Measurements from ENCODE around the gene FAM135A. TPM values are rescaled to one million over a fixed set of nuclear protein-coding genes. Genes with fewer than 3 reads are reported as not detected.
"Not testable (repeated sequence)": the region's sequence is repeated elsewhere in the genome, so short reads cannot be mapped to it uniquely, and the experiment has no call there.

FAM135A gene
- total and polyA plus RNA-seq, 2 of the 4 experiments (the other 2 are of a cell fraction): 2.2 to 7.9 TPM

- no peaks in the 10 kb centered on the region for H3K9me1 ChIP-seq (ENCODE audit: insufficient read depth, low read length)
- no peaks in the 10 kb centered on the region for H3K36me3 ChIP-seq (ENCODE audit: control insufficient read depth, insufficient read depth, low read length)
- no peaks in the 10 kb centered on the region for H3K4me1 ChIP-seq (ENCODE audit: control insufficient read depth, insufficient read depth, low read length)
- no peaks in the 10 kb centered on the region for H3K9me3 ChIP-seq (ENCODE audit: control insufficient read depth, insufficient read depth, low read length)
- POLR2A ChIA-PET (ENCODE audit: unreplicated experiment): no interaction called here
- ATAC-seq (ENCODE audit: low read depth) (no peak), DNase-seq (no peak)
- no peak overlapping the region for H3K4me3 ChIP-seq (ENCODE audit: insufficient read depth, low read depth, low read length)
- no peak overlapping the region for H2AFZ ChIP-seq (replicated peaks; ENCODE audit: low read length, poor library complexity)
- no peak overlapping the region for H3K18ac ChIP-seq (ENCODE audit: low read depth, low read length)
- H4K8ac ChIP-seq (ENCODE audit: low read depth in 2 of 2, low read length in 2 of 2): no peak overlapping the region
- H3K14ac ChIP-seq (replicated peaks; ENCODE audit: low read depth, low read length): no peak overlapping the region
- H3K27me3 ChIP-seq (ENCODE audit: control insufficient read depth, insufficient read depth, low read length): no peaks in the 10 kb centered on the region
- intact Hi-C loops (cut with micrococcal nuclease): no loop called here
- CTCF ChIA-PET: no interaction called here
- no peak overlapping the region for H3K56ac ChIP-seq (ENCODE audit: extremely low read depth, insufficient read depth, low read length)
- H3K9ac ChIP-seq (ENCODE audit: low read depth, low read length): no peak overlapping the region
- H4K20me1 ChIP-seq (ENCODE audit: insufficient read depth, low read length): no peaks in the 10 kb centered on the region
- no peak overlapping the region for H2BK120ac ChIP-seq (ENCODE audit: low read depth, low read length)
- H2AK5ac ChIP-seq (ENCODE audit: low read depth, low read length): no peak overlapping the region
- TF ChIP-seq CHD1 (IDR thresholded peaks at IDR 0.05; ENCODE audit: low read depth, low read length): no peak
- TF ChIP-seq POLR2A (IDR thresholded peaks at IDR 0.05; ENCODE audit: low read depth, low read length): no peak
- no peak for TF ChIP-seq MXI1 (IDR thresholded peaks at IDR 0.05; ENCODE audit: borderline replicate concordance, low read depth, low read length)
- no peak for TF ChIP-seq RAD21 (IDR thresholded peaks at IDR 0.05; ENCODE audit: low read length)
- TF ChIP-seq USF2 (IDR thresholded peaks at IDR 0.05; ENCODE audit: low read depth, low read length): no peak
- no peaks in the 10 kb centered on the region for H3K79me1 ChIP-seq (ENCODE audit: low read depth in 1 of 2, low read length in 2 of 2)
- no CpG with 5 or more reads among the region's 1 CpG for WGBS, 2 experiments (ENCODE audit: extremely low coverage in 2 of 2, insufficient read length in 1 of 2)
- H2BK20ac ChIP-seq (ENCODE audit: low read depth, low read length): no peak overlapping the region
- no peak overlapping the region for H4K91ac ChIP-seq (ENCODE audit: insufficient read depth, low read depth, low read length)
- in situ Hi-C loops (cut with MboI; ENCODE audit: low sequenced_read_pairs): no loop called here
- dilution Hi-C loops (cut with HindIII; ENCODE audit: low sequenced_read_pairs, unreplicated experiment): no loop called here
- H3K4me2 ChIP-seq (ENCODE audit: low read depth, low read length): no peak overlapping the region
- no TSS peak for BruUV-seq (replicated peaks)
- H2AK9ac ChIP-seq (replicated peaks; ENCODE audit: low read depth, low read length, poor library complexity): no peak overlapping the region
- H4K5ac ChIP-seq (ENCODE audit: low read depth, low read length): no peak overlapping the region
- H3K4ac ChIP-seq (ENCODE audit: low read depth, low read length): no peak overlapping the region
- no peak overlapping the region for H2BK15ac ChIP-seq (ENCODE audit: low read depth, low read length)
- no peak overlapping the region for H3K23ac ChIP-seq (ENCODE audit: low read depth, low read length)
- H3K27ac ChIP-seq (ENCODE audit: insufficient read depth, low read length): no peak overlapping the region
- H2BK5ac ChIP-seq (ENCODE audit: low read depth, low read length, poor library complexity, severe bottlenecking): no peak overlapping the region
Observed at GRCh38 chr6:70551566-70551965, 138.3 kb downstream of the FAM135A start.

GRCh38 chr6:70552286-70552940 is 139.1 kb downstream of the FAM135A start:
- H3K23ac ChIP-seq (ENCODE audit: low read depth, low read length): not testable (repeated sequence)

More at GRCh38 chr6:70552286-70552940, 139.1 kb downstream of the FAM135A start:
- H2BK15ac ChIP-seq (ENCODE audit: low read depth, low read length); H3K4me2 ChIP-seq (ENCODE audit: low read depth, low read length); H2AFZ ChIP-seq (replicated peaks; ENCODE audit: low read length, poor library complexity); H3K27me3 ChIP-seq (ENCODE audit: control insufficient read depth, insufficient read depth, low read length); POLR2A ChIA-PET (ENCODE audit: unreplicated experiment); ATAC-seq (ENCODE audit: low read depth); H3K9me3 ChIP-seq (ENCODE audit: control insufficient read depth, insufficient read depth, low read length); BruUV-seq (replicated peaks); H3K27ac ChIP-seq (ENCODE audit: insufficient read depth, low read length); CTCF ChIA-PET; H2BK120ac ChIP-seq (ENCODE audit: low read depth, low read length); H4K5ac ChIP-seq (ENCODE audit: low read depth, low read length); H4K20me1 ChIP-seq (ENCODE audit: insufficient read depth, low read length); H2AK9ac ChIP-seq (replicated peaks; ENCODE audit: low read depth, low read length, poor library complexity); H3K56ac ChIP-seq (ENCODE audit: extremely low read depth, insufficient read depth, low read length); intact Hi-C loops (cut with micrococcal nuclease); H2BK20ac ChIP-seq (ENCODE audit: low read depth, low read length); H3K4ac ChIP-seq (ENCODE audit: low read depth, low read length); in situ Hi-C loops (cut with MboI; ENCODE audit: low sequenced_read_pairs); H3K36me3 ChIP-seq (ENCODE audit: control insufficient read depth, insufficient read depth, low read length); H2AK5ac ChIP-seq (ENCODE audit: low read depth, low read length); H3K79me1 ChIP-seq (ENCODE audit: low read depth in 1 of 2, low read length in 2 of 2); H3K4me1 ChIP-seq (ENCODE audit: control insufficient read depth, insufficient read depth, low read length); H3K9me1 ChIP-seq (ENCODE audit: insufficient read depth, low read length); H4K8ac ChIP-seq (ENCODE audit: low read depth in 2 of 2, low read length in 2 of 2); H4K91ac ChIP-seq (ENCODE audit: insufficient read depth, low read depth, low read length); DNase-seq; H2BK5ac ChIP-seq (ENCODE audit: low read depth, low read length, poor library complexity, severe bottlenecking); H3K4me3 ChIP-seq (ENCODE audit: insufficient read depth, low read depth, low read length); H3K18ac ChIP-seq (ENCODE audit: low read depth, low read length); H3K14ac ChIP-seq (replicated peaks; ENCODE audit: low read depth, low read length); dilution Hi-C loops (cut with HindIII; ENCODE audit: low sequenced_read_pairs, unreplicated experiment); H3K9ac ChIP-seq (ENCODE audit: low read depth, low read length): not testable (repeated sequence)
- WGBS, 2 experiments (ENCODE audit: extremely low coverage in 2 of 2, insufficient read length in 1 of 2): no CpG with 5 or more reads among the region's 13 CpGs

All from IMR-90 (cell line).